ENCODE results near the gene CCDC15. TPM values are rescaled to one million over a fixed set of nuclear protein-coding genes. Genes with fewer than 3 reads are reported as not detected.

CCDC15 gene
- total and polyA plus RNA-seq, 2 experiments from 2014 or later = 2.9 to 3.3 TPM

DNA sequence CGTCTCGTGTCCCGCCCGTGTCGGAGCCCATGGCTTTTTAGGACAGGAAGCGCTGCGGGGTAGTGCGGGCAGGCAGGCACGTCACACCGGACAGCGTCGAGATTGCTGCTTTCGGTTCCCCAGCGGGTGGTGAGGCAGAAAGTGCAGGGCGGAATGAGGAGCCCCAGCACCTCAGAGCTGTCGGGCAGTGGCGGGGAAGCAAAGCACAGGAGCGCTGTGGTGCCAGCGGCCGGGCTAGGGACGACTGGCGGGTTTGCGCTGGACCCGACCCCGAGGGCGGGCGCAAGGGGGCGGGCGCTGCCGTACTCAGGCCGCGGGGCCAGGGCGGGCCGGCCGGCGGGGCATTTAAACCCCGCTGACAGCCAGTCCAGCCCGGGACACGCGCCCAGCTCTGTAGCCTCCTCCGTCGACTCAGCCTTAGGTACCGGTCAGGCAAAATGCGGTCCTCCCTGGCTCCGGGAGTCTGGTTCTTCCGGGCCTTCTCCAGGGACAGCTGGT, 109.0 kb downstream of the CCDC15 start, which contains the start of gene SLC37A2:
TSS of gene SLC37A2 (plus strand) at position 375 of the 498 bp plus-strand sequence. CDS start at position 438, 63 bp downstream.
- no peaks in the 10 kb centered on the region for H3K9me2 ChIP-seq (ENCODE audit: insufficient read depth)
- no peaks in the 10 kb centered on the region for H3F3A ChIP-seq (replicated peaks; ENCODE audit: low read depth)
- peaks cover 31% of the 10 kb centered on the region for H3K27me3 Mint-ChIP-seq (ENCODE audit: insufficient read depth, low read depth, poor library complexity)
- ATAC-seq (peak; percentile 92), DNase-seq (ENCODE audit: low spot score) (peak; percentile 80)
- peak within 1 kb of the TSS; percentile 98 for H2AFZ ChIP-seq
- H3K27ac ChIP-seq (ENCODE audit: low read depth) = no peak within 1 kb of the TSS
- peaks cover 6% of the 10 kb centered on the region; the same call in 1 of the 2 replicates for H3K4me1 ChIP-seq (ENCODE audit: insufficient read depth)
- H3K4me1 Mint-ChIP-seq = peaks cover 9% of the 10 kb centered on the region; the same call in 1 of the 3 replicates
- peak within 1 kb of the TSS; percentile 86 for H3K4me3 Mint-ChIP-seq
- no peaks in the 10 kb centered on the region for H3K36me3 Mint-ChIP-seq (ENCODE audit: low read depth)
- no peak within 1 kb of the TSS for H3K27ac Mint-ChIP-seq
- peak within 1 kb of the TSS; percentile 90 for H3K4me3 ChIP-seq
- H3K4me2 ChIP-seq = peak within 1 kb of the TSS; percentile 82
- H3K79me2 ChIP-seq (replicated peaks; ENCODE audit: insufficient read depth) = no peaks in the 10 kb centered on the region
- H3K9me3 Mint-ChIP-seq = no peaks in the 10 kb centered on the region
- H3K36me3 ChIP-seq (ENCODE audit: insufficient read depth) = no peaks in the 10 kb centered on the region
- H4K20me1 ChIP-seq (replicated peaks; ENCODE audit: insufficient read depth) = no peaks in the 10 kb centered on the region
- H3K27me3 ChIP-seq (ENCODE audit: insufficient read depth) = peaks cover 63% of the 10 kb centered on the region
- TF ChIP-seq CREB1 (CRISPR knock-in tag; IDR thresholded peaks at IDR 0.05; ENCODE audit: low read depth) (no peak), CTCF (conservative IDR thresholded peaks at IDR 0.05; ENCODE audit: low read depth in 2 of 2) (peak in 1 of 2 experiments; percentile 28; a peak in 2 of 4 replicates), EZH2 (IDR thresholded peaks at IDR 0.05; ENCODE audit: low read depth, unreplicated experiment) (peak; percentile 18)

DNA sequence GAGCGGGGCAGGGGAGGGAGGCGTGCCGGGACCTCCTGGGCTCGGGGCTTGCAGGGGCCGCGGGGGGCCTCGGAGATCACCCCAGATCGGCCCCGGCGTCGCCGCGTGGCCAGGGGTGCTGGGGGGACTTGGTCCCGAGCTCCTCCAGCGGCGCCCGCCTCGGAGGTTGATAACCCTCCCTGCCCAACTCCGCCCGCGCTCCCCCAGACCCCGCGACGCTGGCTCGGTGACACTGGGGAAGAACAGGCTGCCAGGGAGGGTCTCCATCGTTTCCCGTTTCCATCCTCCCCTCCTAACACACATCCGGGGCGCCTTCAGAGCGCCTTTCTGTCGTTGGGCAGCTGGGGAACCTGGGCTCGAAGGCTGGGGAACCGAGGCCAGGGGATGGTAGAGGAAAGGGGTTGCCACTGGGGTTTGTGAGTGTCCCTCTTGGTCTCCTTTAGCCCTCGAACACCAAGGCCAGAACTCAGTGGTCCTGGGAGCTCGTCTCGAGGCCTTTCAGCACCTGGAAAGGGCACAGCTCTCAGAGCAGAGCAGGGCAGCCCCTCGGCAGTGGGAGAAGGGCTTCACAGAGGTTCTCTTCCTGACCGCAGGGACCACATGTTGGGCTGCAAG, 109.5 kb downstream of the CCDC15 start:
- Histone ChIP-seq H4K20me1 (replicated peaks; ENCODE audit: insufficient read depth) (no peaks in the 10 kb centered on the region), H2AFZ (peak overlapping the region; percentile 98), H3K27ac (ENCODE audit: low read depth) (no peak overlapping the region), H3K4me2 (peak overlapping the region; percentile 82), H3K4me1 (ENCODE audit: insufficient read depth) (peaks cover 6% of the 10 kb centered on the region; the same call in 1 of the 2 replicates), H3K36me3 (ENCODE audit: insufficient read depth) (no peaks in the 10 kb centered on the region), H3K27me3 (ENCODE audit: insufficient read depth) (peaks cover 63% of the 10 kb centered on the region), H3K9me2 (ENCODE audit: insufficient read depth) (no peaks in the 10 kb centered on the region), H3K79me2 (replicated peaks; ENCODE audit: insufficient read depth) (no peaks in the 10 kb centered on the region), H3F3A (replicated peaks; ENCODE audit: low read depth) (no peaks in the 10 kb centered on the region), H3K4me3 (peak overlapping the region; percentile 90)
- Mint-ChIP-seq H3K9me3 (no peaks in the 10 kb centered on the region), H3K4me3 (peak overlapping the region; percentile 86), H3K27me3 (ENCODE audit: insufficient read depth, low read depth, poor library complexity) (peaks cover 31% of the 10 kb centered on the region), H3K36me3 (ENCODE audit: low read depth) (no peaks in the 10 kb centered on the region), H3K27ac (no peak overlapping the region), H3K4me1 (peaks cover 9% of the 10 kb centered on the region; the same call in 1 of the 3 replicates)
- ATAC-seq = peak; percentile 69
- peak; percentile 74 for DNase-seq (ENCODE audit: low spot score)
- TF ChIP-seq ZNF114 (CRISPR knock-in tag; IDR thresholded peaks at IDR 0.05) (no peak), EZH2 (IDR thresholded peaks at IDR 0.05; ENCODE audit: low read depth, unreplicated experiment) (no peak), POLR2AphosphoS5 (IDR thresholded peaks at IDR 0.05; ENCODE audit: low read depth) (no peak), NANOG (IDR thresholded peaks at IDR 0.05; ENCODE audit: borderline replicate concordance) (no peak), ZNF331 (CRISPR knock-in tag; IDR thresholded peaks at IDR 0.05; ENCODE audit: low read depth) (no peak)
- TF ChIP-seq, protein P1, sequence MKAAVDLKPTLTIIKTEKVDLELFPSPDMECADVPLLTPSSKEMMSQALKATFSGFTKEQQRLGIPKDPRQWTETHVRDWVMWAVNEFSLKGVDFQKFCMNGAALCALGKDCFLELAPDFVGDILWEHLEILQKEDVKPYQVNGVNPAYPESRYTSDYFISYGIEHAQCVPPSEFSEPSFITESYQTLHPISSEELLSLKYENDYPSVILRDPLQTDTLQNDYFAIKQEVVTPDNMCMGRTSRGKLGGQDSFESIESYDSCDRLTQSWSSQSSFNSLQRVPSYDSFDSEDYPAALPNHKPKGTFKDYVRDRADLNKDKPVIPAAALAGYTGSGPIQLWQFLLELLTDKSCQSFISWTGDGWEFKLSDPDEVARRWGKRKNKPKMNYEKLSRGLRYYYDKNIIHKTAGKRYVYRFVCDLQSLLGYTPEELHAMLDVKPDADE (IDR thresholded peaks at IDR 0.05) = no peak
- TF ChIP-seq, protein P2, sequence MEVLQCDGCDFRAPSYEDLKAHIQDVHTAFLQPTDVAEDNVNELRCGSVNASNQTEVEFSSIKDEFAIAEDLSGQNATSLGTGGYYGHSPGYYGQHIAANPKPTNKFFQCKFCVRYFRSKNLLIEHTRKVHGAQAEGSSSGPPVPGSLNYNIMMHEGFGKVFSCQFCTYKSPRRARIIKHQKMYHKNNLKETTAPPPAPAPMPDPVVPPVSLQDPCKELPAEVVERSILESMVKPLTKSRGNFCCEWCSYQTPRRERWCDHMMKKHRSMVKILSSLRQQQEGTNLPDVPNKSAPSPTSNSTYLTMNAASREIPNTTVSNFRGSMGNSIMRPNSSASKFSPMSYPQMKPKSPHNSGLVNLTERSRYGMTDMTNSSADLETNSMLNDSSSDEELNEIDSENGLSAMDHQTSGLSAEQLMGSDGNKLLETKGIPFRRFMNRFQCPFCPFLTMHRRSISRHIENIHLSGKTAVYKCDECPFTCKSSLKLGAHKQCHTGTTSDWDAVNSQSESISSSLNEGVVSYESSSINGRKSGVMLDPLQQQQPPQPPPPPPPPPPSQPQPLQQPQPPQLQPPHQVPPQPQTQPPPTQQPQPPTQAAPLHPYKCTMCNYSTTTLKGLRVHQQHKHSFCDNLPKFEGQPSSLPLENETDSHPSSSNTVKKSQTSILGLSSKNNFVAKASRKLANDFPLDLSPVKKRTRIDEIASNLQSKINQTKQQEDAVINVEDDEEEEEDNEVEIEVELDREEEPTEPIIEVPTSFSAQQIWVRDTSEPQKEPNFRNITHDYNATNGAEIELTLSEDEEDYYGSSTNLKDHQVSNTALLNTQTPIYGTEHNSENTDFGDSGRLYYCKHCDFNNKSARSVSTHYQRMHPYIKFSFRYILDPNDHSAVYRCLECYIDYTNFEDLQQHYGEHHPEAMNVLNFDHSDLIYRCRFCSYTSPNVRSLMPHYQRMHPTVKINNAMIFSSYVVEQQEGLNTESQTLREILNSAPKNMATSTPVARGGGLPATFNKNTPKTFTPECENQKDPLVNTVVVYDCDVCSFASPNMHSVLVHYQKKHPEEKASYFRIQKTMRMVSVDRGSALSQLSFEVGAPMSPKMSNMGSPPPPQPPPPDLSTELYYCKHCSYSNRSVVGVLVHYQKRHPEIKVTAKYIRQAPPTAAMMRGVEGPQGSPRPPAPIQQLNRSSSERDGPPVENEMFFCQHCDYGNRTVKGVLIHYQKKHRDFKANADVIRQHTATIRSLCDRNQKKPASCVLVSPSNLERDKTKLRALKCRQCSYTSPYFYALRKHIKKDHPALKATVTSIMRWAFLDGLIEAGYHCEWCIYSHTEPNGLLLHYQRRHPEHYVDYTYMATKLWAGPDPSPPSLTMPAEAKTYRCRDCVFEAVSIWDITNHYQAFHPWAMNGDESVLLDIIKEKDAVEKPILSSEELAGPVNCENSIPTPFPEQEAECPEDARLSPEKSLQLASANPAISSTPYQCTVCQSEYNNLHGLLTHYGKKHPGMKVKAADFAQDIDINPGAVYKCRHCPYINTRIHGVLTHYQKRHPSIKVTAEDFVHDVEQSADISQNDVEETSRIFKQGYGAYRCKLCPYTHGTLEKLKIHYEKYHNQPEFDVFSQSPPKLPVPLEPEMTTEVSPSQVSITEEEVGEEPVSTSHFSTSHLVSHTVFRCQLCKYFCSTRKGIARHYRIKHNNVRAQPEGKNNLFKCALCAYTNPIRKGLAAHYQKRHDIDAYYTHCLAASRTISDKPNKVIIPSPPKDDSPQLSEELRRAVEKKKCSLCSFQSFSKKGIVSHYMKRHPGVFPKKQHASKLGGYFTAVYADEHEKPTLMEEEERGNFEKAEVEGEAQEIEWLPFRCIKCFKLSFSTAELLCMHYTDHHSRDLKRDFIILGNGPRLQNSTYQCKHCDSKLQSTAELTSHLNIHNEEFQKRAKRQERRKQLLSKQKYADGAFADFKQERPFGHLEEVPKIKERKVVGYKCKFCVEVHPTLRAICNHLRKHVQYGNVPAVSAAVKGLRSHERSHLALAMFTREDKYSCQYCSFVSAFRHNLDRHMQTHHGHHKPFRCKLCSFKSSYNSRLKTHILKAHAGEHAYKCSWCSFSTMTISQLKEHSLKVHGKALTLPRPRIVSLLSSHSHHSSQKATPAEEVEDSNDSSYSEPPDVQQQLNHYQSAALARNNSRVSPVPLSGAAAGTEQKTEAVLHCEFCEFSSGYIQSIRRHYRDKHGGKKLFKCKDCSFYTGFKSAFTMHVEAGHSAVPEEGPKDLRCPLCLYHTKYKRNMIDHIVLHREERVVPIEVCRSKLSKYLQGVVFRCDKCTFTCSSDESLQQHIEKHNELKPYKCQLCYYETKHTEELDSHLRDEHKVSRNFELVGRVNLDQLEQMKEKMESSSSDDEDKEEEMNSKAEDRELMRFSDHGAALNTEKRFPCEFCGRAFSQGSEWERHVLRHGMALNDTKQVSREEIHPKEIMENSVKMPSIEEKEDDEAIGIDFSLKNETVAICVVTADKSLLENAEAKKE (CRISPR knock-in tag; IDR thresholded peaks at IDR 0.05) = no peak
